ENCODE measurements around the gene RAPGEF6. TPM values are rescaled to one million over a fixed set of nuclear protein-coding genes. Genes with fewer than 3 reads are reported as not detected.
A peak's percentile ranks its signal among the peaks of the same experiment; 100 is the strongest.

RAPGEF6 gene, protein sequence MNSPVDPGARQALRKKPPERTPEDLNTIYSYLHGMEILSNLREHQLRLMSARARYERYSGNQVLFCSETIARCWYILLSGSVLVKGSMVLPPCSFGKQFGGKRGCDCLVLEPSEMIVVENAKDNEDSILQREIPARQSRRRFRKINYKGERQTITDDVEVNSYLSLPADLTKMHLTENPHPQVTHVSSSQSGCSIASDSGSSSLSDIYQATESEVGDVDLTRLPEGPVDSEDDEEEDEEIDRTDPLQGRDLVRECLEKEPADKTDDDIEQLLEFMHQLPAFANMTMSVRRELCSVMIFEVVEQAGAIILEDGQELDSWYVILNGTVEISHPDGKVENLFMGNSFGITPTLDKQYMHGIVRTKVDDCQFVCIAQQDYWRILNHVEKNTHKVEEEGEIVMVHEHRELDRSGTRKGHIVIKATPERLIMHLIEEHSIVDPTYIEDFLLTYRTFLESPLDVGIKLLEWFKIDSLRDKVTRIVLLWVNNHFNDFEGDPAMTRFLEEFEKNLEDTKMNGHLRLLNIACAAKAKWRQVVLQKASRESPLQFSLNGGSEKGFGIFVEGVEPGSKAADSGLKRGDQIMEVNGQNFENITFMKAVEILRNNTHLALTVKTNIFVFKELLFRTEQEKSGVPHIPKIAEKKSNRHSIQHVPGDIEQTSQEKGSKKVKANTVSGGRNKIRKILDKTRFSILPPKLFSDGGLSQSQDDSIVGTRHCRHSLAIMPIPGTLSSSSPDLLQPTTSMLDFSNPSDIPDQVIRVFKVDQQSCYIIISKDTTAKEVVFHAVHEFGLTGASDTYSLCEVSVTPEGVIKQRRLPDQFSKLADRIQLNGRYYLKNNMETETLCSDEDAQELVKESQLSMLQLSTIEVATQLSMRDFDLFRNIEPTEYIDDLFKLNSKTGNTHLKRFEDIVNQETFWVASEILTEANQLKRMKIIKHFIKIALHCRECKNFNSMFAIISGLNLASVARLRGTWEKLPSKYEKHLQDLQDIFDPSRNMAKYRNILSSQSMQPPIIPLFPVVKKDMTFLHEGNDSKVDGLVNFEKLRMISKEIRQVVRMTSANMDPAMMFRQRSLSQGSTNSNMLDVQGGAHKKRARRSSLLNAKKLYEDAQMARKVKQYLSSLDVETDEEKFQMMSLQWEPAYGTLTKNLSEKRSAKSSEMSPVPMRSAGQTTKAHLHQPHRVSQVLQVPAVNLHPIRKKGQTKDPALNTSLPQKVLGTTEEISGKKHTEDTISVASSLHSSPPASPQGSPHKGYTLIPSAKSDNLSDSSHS (N-terminal part only)
- total RNA-seq: 10 to 100 TPM; 16.5 to 50.0 TPM

DNA sequence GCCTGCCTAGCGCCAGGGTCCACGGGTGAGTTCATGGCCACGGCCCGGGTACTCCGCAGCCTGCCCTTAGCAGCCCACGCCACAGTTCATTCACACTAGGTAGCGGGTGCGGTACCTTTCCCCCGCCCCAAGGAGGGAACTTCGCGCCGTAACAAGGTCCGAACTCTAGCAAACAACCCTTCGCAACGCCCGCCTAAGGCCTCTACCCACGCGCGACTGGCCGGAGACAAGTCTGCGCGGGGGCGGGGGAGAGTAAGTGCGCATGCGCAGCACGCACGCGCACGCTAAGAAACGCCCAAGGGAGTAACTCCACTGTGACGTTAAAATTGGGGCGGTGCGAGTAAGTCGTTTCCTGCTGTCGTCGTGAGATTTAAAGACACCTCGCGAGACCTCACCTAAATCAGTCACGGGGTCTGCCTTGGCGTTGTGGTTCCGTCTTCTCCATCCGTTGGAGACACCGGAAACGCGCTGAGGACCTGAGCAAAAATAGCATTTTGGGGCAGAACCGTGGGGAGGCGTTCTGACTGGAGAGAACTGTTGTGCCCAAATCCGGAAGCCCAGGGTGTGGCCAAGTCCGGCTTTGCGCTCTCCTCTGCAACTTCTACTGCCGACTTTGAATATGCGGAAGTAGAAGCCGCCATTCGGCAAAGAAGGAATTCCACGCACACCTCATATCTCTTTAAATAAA, at the start of gene RAPGEF6:
Gene RAPGEF6 (minus strand): TSS at position 234 of the 688 bp plus-strand sequence. CDS start 199 bp downstream, at position 35.
- peaks cover 13 to 36% of the 10 kb centered on the region in 2 donors for H3K4me1 ChIP-seq (ENCODE audit: control insufficient read depth in 1 of 2, low read depth in 2 of 2)
- TF ChIP-seq, protein P1, sequence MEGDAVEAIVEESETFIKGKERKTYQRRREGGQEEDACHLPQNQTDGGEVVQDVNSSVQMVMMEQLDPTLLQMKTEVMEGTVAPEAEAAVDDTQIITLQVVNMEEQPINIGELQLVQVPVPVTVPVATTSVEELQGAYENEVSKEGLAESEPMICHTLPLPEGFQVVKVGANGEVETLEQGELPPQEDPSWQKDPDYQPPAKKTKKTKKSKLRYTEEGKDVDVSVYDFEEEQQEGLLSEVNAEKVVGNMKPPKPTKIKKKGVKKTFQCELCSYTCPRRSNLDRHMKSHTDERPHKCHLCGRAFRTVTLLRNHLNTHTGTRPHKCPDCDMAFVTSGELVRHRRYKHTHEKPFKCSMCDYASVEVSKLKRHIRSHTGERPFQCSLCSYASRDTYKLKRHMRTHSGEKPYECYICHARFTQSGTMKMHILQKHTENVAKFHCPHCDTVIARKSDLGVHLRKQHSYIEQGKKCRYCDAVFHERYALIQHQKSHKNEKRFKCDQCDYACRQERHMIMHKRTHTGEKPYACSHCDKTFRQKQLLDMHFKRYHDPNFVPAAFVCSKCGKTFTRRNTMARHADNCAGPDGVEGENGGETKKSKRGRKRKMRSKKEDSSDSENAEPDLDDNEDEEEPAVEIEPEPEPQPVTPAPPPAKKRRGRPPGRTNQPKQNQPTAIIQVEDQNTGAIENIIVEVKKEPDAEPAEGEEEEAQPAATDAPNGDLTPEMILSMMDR (IDR thresholded peaks at IDR 0.05): no peak
- DNase-seq (ENCODE audit: low spot score) (peak; percentile 99), ATAC-seq (ENCODE audit: insufficient number of reproducible peaks, low FRiP score, low read depth) (peak; percentile 99)
- H3K9me3 ChIP-seq: no peaks in the 10 kb centered on the region
- no peaks in the 10 kb centered on the region for H3K27me3 ChIP-seq (replicated peaks; ENCODE audit: insufficient read depth)
- H3K27ac ChIP-seq: peak within 1 kb of the TSS; percentile 99
- H3K4me3 ChIP-seq: peak within 1 kb of the TSS; percentile 91
- H3K36me3 ChIP-seq: no peaks in the 10 kb centered on the region

DNA sequence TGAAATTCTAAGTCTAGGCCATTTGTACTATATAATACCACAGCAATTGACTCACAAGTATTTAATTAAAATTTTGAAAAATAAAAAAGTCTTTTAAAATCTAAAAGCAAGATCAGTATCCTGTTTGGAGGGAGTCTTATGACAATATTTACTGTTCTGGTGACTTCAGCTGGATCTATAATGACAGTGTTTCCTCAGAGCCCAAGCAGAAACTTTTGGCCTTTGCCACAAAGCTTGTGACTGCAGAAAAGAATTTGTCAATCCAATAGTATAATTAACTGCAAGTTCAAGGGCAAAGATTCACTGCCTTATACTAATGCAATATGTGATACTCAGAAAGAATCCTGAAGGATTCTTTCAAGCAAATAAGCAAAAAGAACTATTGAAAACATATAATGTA, 49.6 kb upstream of the RAPGEF6 start:
- Histone ChIP-seq H3K4me1 (ENCODE audit: control insufficient read depth in 1 of 2, low read depth in 2 of 2) (peaks cover 8 to 20% of the 10 kb centered on the region in 2 donors), H3K27ac (no peak overlapping the region), H3K4me3 (no peak overlapping the region), H3K27me3 (replicated peaks; ENCODE audit: insufficient read depth) (no peaks in the 10 kb centered on the region), H3K9me3 (no peaks in the 10 kb centered on the region), H3K36me3 (peaks cover 4% of the 10 kb centered on the region)
- TF ChIP-seq, protein P1 (IDR thresholded peaks at IDR 0.05): no peak
- no peak for DNase-seq (ENCODE audit: low spot score)
- ATAC-seq (ENCODE audit: insufficient number of reproducible peaks, low FRiP score, low read depth): no peak

DNA sequence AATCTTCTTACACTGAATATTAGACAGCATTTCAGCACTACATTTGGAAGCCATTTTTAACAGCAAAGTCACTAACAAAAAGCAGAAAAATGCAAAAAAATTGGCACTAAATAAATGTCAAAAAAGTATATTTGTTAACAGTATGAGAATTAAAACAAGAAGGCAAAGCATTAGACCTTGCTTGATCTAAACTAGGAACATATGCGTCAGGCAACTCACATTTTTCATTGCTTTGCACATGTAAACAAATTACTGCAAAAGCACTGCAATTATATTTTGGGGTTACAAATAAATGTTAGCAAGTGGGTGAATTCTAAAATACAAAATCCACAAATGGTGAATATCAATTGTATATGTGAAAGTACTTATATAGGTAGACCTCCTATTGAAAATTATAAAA, 49.0 kb upstream of the RAPGEF6 start:
- H3K4me1 ChIP-seq (ENCODE audit: control insufficient read depth in 1 of 2, low read depth in 2 of 2): peaks cover 8 to 20% of the 10 kb centered on the region in 2 donors
- H3K9me3 ChIP-seq: no peaks in the 10 kb centered on the region
- H3K36me3 ChIP-seq: peaks cover 7% of the 10 kb centered on the region
- H3K27me3 ChIP-seq (replicated peaks; ENCODE audit: insufficient read depth): no peaks in the 10 kb centered on the region
- TF ChIP-seq, protein P1 (IDR thresholded peaks at IDR 0.05): no peak
- H3K27ac ChIP-seq: no peak overlapping the region
- DNase-seq (ENCODE audit: low spot score) (no peak), ATAC-seq (ENCODE audit: insufficient number of reproducible peaks, low FRiP score, low read depth) (no peak)
- no peak overlapping the region for H3K4me3 ChIP-seq

DNA sequence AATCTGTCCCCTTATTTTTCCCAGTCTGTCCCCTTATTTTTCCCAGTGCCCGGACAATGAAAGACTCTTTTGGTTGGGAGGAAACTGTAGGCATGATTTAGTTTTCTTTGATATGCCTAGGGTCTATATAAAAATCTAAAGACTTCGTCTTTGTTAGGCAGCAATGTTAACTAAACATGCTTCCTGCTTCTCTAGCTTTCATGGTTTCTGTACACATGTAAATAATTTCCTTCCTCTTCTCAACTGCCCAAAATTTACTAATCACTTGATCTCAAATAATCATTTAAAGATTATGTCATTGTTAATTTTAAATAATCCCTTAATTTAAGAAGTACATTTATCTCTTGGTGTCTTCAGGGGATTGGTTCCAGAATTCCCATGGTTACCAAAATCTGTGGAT, 47.8 kb upstream of the RAPGEF6 start:
- Histone ChIP-seq H3K9me3 (no peaks in the 10 kb centered on the region), H3K27me3 (replicated peaks; ENCODE audit: insufficient read depth) (no peaks in the 10 kb centered on the region), H3K27ac (no peak overlapping the region), H3K36me3 (peaks cover 7% of the 10 kb centered on the region), H3K4me3 (no peak overlapping the region), H3K4me1 (ENCODE audit: control insufficient read depth in 1 of 2, low read depth in 2 of 2) (peaks cover 5 to 16% of the 10 kb centered on the region in 2 donors)
- TF ChIP-seq, protein P1 (IDR thresholded peaks at IDR 0.05): no peak
- ATAC-seq (ENCODE audit: insufficient number of reproducible peaks, low FRiP score, low read depth): no peak
- DNase-seq (ENCODE audit: low spot score): no peak

Data from thoracic aorta (tissue), 2 donors.